ENCODE data around the gene ALK. TPM values are rescaled to one million over a fixed set of nuclear protein-coding genes. Genes with fewer than 3 reads are reported as not detected.

ALK gene
- total and polyA plus RNA-seq, 2 experiments from 2014 or later, result 0.35 TPM; not detected in 1

DNA sequence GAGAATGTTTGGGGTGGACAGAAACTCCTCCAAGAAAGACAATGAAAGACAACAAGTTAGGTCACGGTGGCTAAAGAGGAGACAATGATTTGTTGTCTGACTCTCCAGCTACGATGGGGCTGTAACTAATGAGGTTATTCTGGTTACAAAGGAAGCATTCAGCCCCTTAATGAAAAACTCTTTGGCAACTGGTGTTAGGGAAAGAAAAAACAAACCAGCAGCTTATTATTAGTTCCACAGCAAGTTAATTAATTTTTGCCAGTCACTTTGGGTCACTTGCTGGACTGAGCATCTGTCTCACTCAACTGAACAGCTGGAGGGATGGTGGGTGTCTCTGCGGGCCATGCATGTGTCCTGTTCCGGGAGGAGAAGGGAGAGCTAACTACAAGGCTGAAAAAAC, 263.7 kb downstream of the ALK start:
- no peak for TF ChIP-seq EZH2phosphoT487 (IDR thresholded peaks at IDR 0.05; ENCODE audit: unreplicated experiment)
- no peak for TF ChIP-seq ZNF462 (CRISPR knock-in tag; IDR thresholded peaks at IDR 0.05)
- TF ChIP-seq ZNF114 (CRISPR knock-in tag; IDR thresholded peaks at IDR 0.05), result no peak
- no peak for TF ChIP-seq ZNF331 (CRISPR knock-in tag; IDR thresholded peaks at IDR 0.05; ENCODE audit: low read depth)
- Histone ChIP-seq H3K36me3 (ENCODE audit: insufficient read depth) (no peaks in the 10 kb centered on the region), H3K27ac (ENCODE audit: low read depth) (no peak overlapping the region), H3K4me2 (no peak overlapping the region), H3K4me1 (ENCODE audit: insufficient read depth) (no peaks in the 10 kb centered on the region), H4K20me1 (replicated peaks; ENCODE audit: insufficient read depth) (no peaks in the 10 kb centered on the region), H3K27me3 (ENCODE audit: insufficient read depth) (no peaks in the 10 kb centered on the region), H3F3A (replicated peaks; ENCODE audit: low read depth) (no peaks in the 10 kb centered on the region), H3K4me3 (no peak overlapping the region), H2AFZ (no peak overlapping the region), H3K79me2 (replicated peaks; ENCODE audit: insufficient read depth) (no peaks in the 10 kb centered on the region), H3K9me2 (ENCODE audit: insufficient read depth) (peaks cover 7% of the 10 kb centered on the region)
- H3K36me3 Mint-ChIP-seq (ENCODE audit: low read depth), result no peaks in the 10 kb centered on the region; the same call in 2 of the 3 replicates
- H3K27me3 Mint-ChIP-seq (ENCODE audit: insufficient read depth, low read depth, poor library complexity), result peaks cover 3% of the 10 kb centered on the region
- H3K4me3 Mint-ChIP-seq, result no peak overlapping the region
- no peak for DNase-seq (ENCODE audit: low spot score)
- ATAC-seq, result no peak
- H3K9me3 Mint-ChIP-seq, result no peaks in the 10 kb centered on the region
- no peak overlapping the region for H3K27ac Mint-ChIP-seq
- no peaks in the 10 kb centered on the region for H3K4me1 Mint-ChIP-seq

- no peak overlapping the region for H3K4me3 Mint-ChIP-seq
- Histone ChIP-seq H3K4me1 (ENCODE audit: insufficient read depth) (no peaks in the 10 kb centered on the region), H3K79me2 (replicated peaks; ENCODE audit: insufficient read depth) (no peaks in the 10 kb centered on the region), H4K20me1 (replicated peaks; ENCODE audit: insufficient read depth) (no peaks in the 10 kb centered on the region), H3K9me2 (ENCODE audit: insufficient read depth) (peaks cover 10% of the 10 kb centered on the region), H3K27ac (ENCODE audit: low read depth) (no peak overlapping the region), H3K36me3 (ENCODE audit: insufficient read depth) (no peaks in the 10 kb centered on the region), H2AFZ (no peak overlapping the region), H3K4me3 (no peak overlapping the region), H3K4me2 (no peak overlapping the region), H3F3A (replicated peaks; ENCODE audit: low read depth) (no peaks in the 10 kb centered on the region), H3K27me3 (ENCODE audit: insufficient read depth) (no peaks in the 10 kb centered on the region)
- no peaks in the 10 kb centered on the region for H3K9me3 Mint-ChIP-seq
- DNase-seq (ENCODE audit: low spot score) (no peak), ATAC-seq (no peak)
- H3K4me1 Mint-ChIP-seq, result peaks cover 3% of the 10 kb centered on the region; the same call in 2 of the 3 replicates
- no peak overlapping the region for H3K27ac Mint-ChIP-seq
- no peaks in the 10 kb centered on the region; the same call in 2 of the 3 replicates for H3K36me3 Mint-ChIP-seq (ENCODE audit: low read depth)
- peaks cover 3% of the 10 kb centered on the region for H3K27me3 Mint-ChIP-seq (ENCODE audit: insufficient read depth, low read depth, poor library complexity)
- TF ChIP-seq ZNF331 (CRISPR knock-in tag; IDR thresholded peaks at IDR 0.05; ENCODE audit: low read depth) (no peak), ZNF462 (CRISPR knock-in tag; IDR thresholded peaks at IDR 0.05) (no peak)
These were observed 265.8 kb downstream of the ALK start for GRCh38 chr2:29655391-29656086.
